T-cell (primary cell): ENCODE measurements around the gene ZNF606. TPM values are rescaled to one million over a fixed set of nuclear protein-coding genes. Genes with fewer than 3 reads are reported as not detected.
A peak's percentile ranks its signal among the peaks of the same experiment; 100 is the strongest.

Experiments
- ATAC-seq, 4 experiments: fragments of 200-7000 bp in 3 of 4; fragments of 150-1000 bp in 1 of 4; cut with Tn5 transposase; replicated peaks in 1 of 4; 1 replicate in 3 of 4; 2 replicates in 1 of 4; pipeline ENCODE4 v1.10.0; 2021; ENCODE audit warnings: moderate library complexity in 3 of 4, mild to moderate bottlenecking in 2 of 4, moderate number of reproducible peaks in 1 of 4
- CTCF ChIA-PET, 2 donors: fragments of 300-600 bp; sonication (Branson Sonifier 250); formaldehyde crosslinking; loops; one replicate each; lab custom pipeline; 2022; ENCODE audit warnings: antibody characterized with exemption in 2 of 2; lab: Charles Lee
- POLR2A ChIA-PET, 2 donors: fragments of 300-600 bp; sonication (Branson Sonifier 250); formaldehyde crosslinking; loops; one replicate each; lab custom pipeline; 2022; ENCODE audit warnings: antibody characterized with exemption in 2 of 2; lab: Charles Lee
- DNase-seq, 35 experiments: peaks; one replicate each; pipeline versions ENCODE4 v3.0.0 to v3.0.0-alpha.2; 2013 to 2023
- H3K27ac ChIP-seq: one replicate; pipeline ENCODE4 v1.5.1; 2013; ENCODE audit warnings: low read length
- H3K27me3 ChIP-seq, 2 experiments: replicated peaks in 1 of 2; 1 replicate in 1 of 2; 2 replicates in 1 of 2; pipeline versions ENCODE4 v1.6.1 to v1.7.0; 2013; ENCODE audit warnings: low read length in 1 of 2, mixed read lengths in 1 of 2; ENCODE audit not compliant: control insufficient read depth in 2 of 2, insufficient read depth in 2 of 2; ENCODE audit errors: extremely low read depth in 1 of 2
- H3K36me3 ChIP-seq, 2 donors: 1 replicate in 1 of 2; 2 replicates in 1 of 2; pipeline versions ENCODE4 v1.6.1 to v1.7.0; 2013; ENCODE audit warnings: low read length in 1 of 2; ENCODE audit not compliant: control insufficient read depth in 2 of 2, insufficient read depth in 1 of 2; ENCODE audit errors: extremely low read depth in 1 of 2
- H3K4me1 ChIP-seq, 2 experiments: 1 replicate in 1 of 2; 2 replicates in 1 of 2; pipeline versions ENCODE4 v1.6.1 to v1.7.0; 2013; ENCODE audit warnings: low read length in 2 of 2, mixed read lengths in 1 of 2; ENCODE audit not compliant: insufficient read depth in 2 of 2, control insufficient read depth in 1 of 2; ENCODE audit errors: extremely low read depth in 1 of 2
- H3K4me3 ChIP-seq, 2 donors: 1 replicate in 1 of 2; 2 replicates in 1 of 2; pipeline versions ENCODE4 v1.5.1 to v1.7.0; 2013; ENCODE audit warnings: mild to moderate bottlenecking in 2 of 2, low read length in 1 of 2, moderate library complexity in 1 of 2; ENCODE audit not compliant: control insufficient read depth in 1 of 2; ENCODE audit errors: extremely low read depth in 1 of 2
- H3K9me3 ChIP-seq: 2 replicates; pipeline ENCODE4 v1.7.0; 2013
- H3K27ac Mint-ChIP-seq, 2 donors: one replicate each; pipeline ENCODE4 v1.8.0; 2020 to 2021; ENCODE audit warnings: mild to moderate bottlenecking in 2 of 2, mixed read lengths in 2 of 2
- H3K27me3 Mint-ChIP-seq, 2 donors: one replicate each; pipeline ENCODE4 v1.8.0; 2021 to 2022; ENCODE audit warnings: mixed read lengths in 2 of 2
- H3K36me3 Mint-ChIP-seq: one replicate; pipeline ENCODE4 v1.8.0; 2021; ENCODE audit warnings: mixed read lengths
- H3K4me1 Mint-ChIP-seq, 3 donors: one replicate each; pipeline ENCODE4 v1.8.0; 2020 to 2022; ENCODE audit warnings: mixed read lengths in 3 of 3, mild to moderate bottlenecking in 1 of 3
- H3K4me3 Mint-ChIP-seq, 3 donors: one replicate each; pipeline ENCODE4 v1.8.0; 2020 to 2022; ENCODE audit warnings: mild to moderate bottlenecking in 3 of 3, mixed read lengths in 3 of 3, moderate library complexity in 3 of 3
- H3K9me3 Mint-ChIP-seq, 3 donors: one replicate each; pipeline ENCODE4 v1.8.0; 2020 to 2022; ENCODE audit warnings: mixed read lengths in 3 of 3
- WGBS: methylation state at CpG from one replicate; pipeline ENCODE4 v1.1.5; 2013; ENCODE audit warnings: missing lambda C conversion rate; ENCODE audit not compliant: insufficient coverage; 5-methylcytosine and 5-hydroxymethylcytosine counted together
- total RNA-seq, 35 experiments: library from RNA in 6 of 35; stranded (reverse) in 6 of 35; fragments of 120-200 nt in 1 of 35; gene quantifications; one replicate each; pipeline versions ENCODE4 v1.2.1 to v1.2.4 and lab custom pipeline; 2013 to 2026

The ZNF606 gene
- total RNA-seq, 5 donors from 2014 or later (not counting 1 experiment from before 2014, with no cell fraction given), result 8.2 to 40.5 (median 26.4) TPM

- peaks cover 19 to 27% (median 22%) of the 10 kb centered on the region in 3 donors for H3K4me1 Mint-ChIP-seq
- ChIA-PET POLR2A (no interaction called here), CTCF (no interaction called here)
- H3K4me3 Mint-ChIP-seq, result peak overlapping the region; percentile 92 to 96 (median 93)
- H3K36me3 Mint-ChIP-seq, result peaks cover 52% of the 10 kb centered on the region
- peak overlapping the region; percentile 1 to 87 for H3K27ac Mint-ChIP-seq
- Histone ChIP-seq H3K9me3 (peaks cover 8% of the 10 kb centered on the region), H3K27me3 (peaks cover 0 to 7% of the 10 kb centered on the region in 2 experiments), H3K4me3 (peak overlapping the region; percentile 78 to 82), H3K36me3 (peaks cover 22 to 23% of the 10 kb centered on the region in 2 donors), H3K27ac (peak overlapping the region; percentile 81), H3K4me1 (peaks cover 4 to 24% of the 10 kb centered on the region in 2 experiments)
- H3K27me3 Mint-ChIP-seq, result no peaks in the 10 kb centered on the region
- ATAC-seq (no peak), DNase-seq (peak in 5 of 35 experiments; percentile 0 to 17 (median 1))
- H3K9me3 Mint-ChIP-seq, result peaks cover 27 to 50% (median 49%) of the 10 kb centered on the region in 3 donors
- 3% methylated on average over 14 of the region's 18 CpGs for WGBS
Measured at GRCh38 chr19:57947088-57947418, 55.6 kb downstream of the ZNF606 start.

GRCh38 chr19:57946316-57946715 is 56.3 kb downstream of the ZNF606 start:
- ATAC-seq, result no peak
- peaks cover 26 to 31% of the 10 kb centered on the region in 2 donors for H3K36me3 ChIP-seq
- peaks cover 58% of the 10 kb centered on the region for H3K36me3 Mint-ChIP-seq
- peak overlapping the region; percentile 81 for H3K27ac ChIP-seq
- H3K4me1 Mint-ChIP-seq, result peaks cover 19 to 27% (median 22%) of the 10 kb centered on the region in 3 donors
- H3K27me3 Mint-ChIP-seq, result no peaks in the 10 kb centered on the region
- H3K9me3 Mint-ChIP-seq, result peaks cover 33 to 55% (median 53%) of the 10 kb centered on the region in 3 donors
- ChIA-PET POLR2A (no interaction called here), CTCF (no interaction called here)
- H3K9me3 ChIP-seq, result peaks cover 15% of the 10 kb centered on the region
- H3K27ac Mint-ChIP-seq, result peak overlapping the region; percentile 1 to 62
- peak overlapping the region; percentile 92 to 96 (median 93) for H3K4me3 Mint-ChIP-seq
- WGBS, result 52% methylated on average over 2 of the region's 2 CpGs
- peak overlapping the region in 1 of 2 donors; percentile 78 for H3K4me3 ChIP-seq
- peaks cover 0 to 7% of the 10 kb centered on the region in 2 experiments for H3K27me3 ChIP-seq
- peaks cover 4 to 24% of the 10 kb centered on the region in 2 experiments for H3K4me1 ChIP-seq
- DNase-seq, result no peak

- peaks cover 11 to 17% (median 12%) of the 10 kb centered on the region in 3 donors for H3K4me1 Mint-ChIP-seq
- peak overlapping the region in 1 of 2 donors; percentile 17 for H3K4me3 ChIP-seq
- no peak for ATAC-seq
- H3K4me3 Mint-ChIP-seq, result no peak overlapping the region
- no peak for DNase-seq
- peaks cover 20% of the 10 kb centered on the region for H3K9me3 ChIP-seq
- POLR2A ChIA-PET, result no interaction called here
- H3K36me3 Mint-ChIP-seq, result peaks cover 86% of the 10 kb centered on the region
- peaks cover 0 to 8% of the 10 kb centered on the region in 2 experiments for H3K4me1 ChIP-seq
- no CpG with 5 or more reads among the region's 3 CpGs for WGBS
- peaks cover 29 to 38% of the 10 kb centered on the region in 2 donors for H3K36me3 ChIP-seq
- H3K9me3 Mint-ChIP-seq, result peaks cover 33 to 70% (median 64%) of the 10 kb centered on the region in 3 donors
- no peaks in the 10 kb centered on the region for H3K27me3 Mint-ChIP-seq
- no peak overlapping the region for H3K27ac ChIP-seq
- H3K27me3 ChIP-seq, result no peaks in the 10 kb centered on the region
- no peak overlapping the region for H3K27ac Mint-ChIP-seq
- CTCF ChIA-PET, result no interaction called here
Measured at GRCh38 chr19:57941593-57941992, 61.0 kb downstream of the ZNF606 start.

- Mint-ChIP-seq H3K9me3 (peaks cover 12 to 50% (median 36%) of the 10 kb centered on the region in 3 donors), H3K36me3 (peaks cover 59% of the 10 kb centered on the region), H3K4me1 (peaks cover 8 to 11% (median 8%) of the 10 kb centered on the region in 3 donors), H3K27ac (no peak overlapping the region), H3K4me3 (peak overlapping the region in 1 of 3 donors; percentile 90), H3K27me3 (no peaks in the 10 kb centered on the region)
- ChIA-PET CTCF (interaction anchor here in 1 of 2 donors (1.0 to 1.9 kb wide), 2 partner anchors 19 to 254 kb away, joined by 3 to 6 read pairs; partner anchors contain the start of genes ZNF417 and ZNF551), POLR2A (interaction anchor here in 1 of 2 donors (1.1 kb wide), 1 partner anchor 635 kb away, joined by 8 read pairs; no protein-coding TSS in a partner anchor)
- H3K27ac ChIP-seq, result no peak overlapping the region
- H3K9me3 ChIP-seq, result peaks cover 6% of the 10 kb centered on the region
- no peak overlapping the region for H3K4me3 ChIP-seq
- ATAC-seq (no peak), DNase-seq (no peak)
- peaks cover 1 to 6% of the 10 kb centered on the region in 2 donors for H3K36me3 ChIP-seq
- WGBS, result 92% methylated on average over 7 of the region's 12 CpGs
- H3K27me3 ChIP-seq, result peaks cover 0 to 7% of the 10 kb centered on the region in 2 experiments
- H3K4me1 ChIP-seq, result no peaks in the 10 kb centered on the region
Measured at GRCh38 chr19:57935731-57936130, 66.9 kb downstream of the ZNF606 start.

GRCh38 chr19:57934820-57935665 is 67.6 kb downstream of the ZNF606 start, which contains the start of gene ZNF418:
TSS of gene ZNF418 (minus strand) at chr19:57935402. CDS start at chr19:57933822, 1,580 bp downstream.
- POLR2A ChIA-PET, result interaction anchor here (0.6 to 1.1 kb wide), 2 partner anchors 41 to 634 kb away, joined by 8 to 9 read pairs; no protein-coding TSS in a partner anchor
- DNase-seq (peak in 31 of 35 experiments; percentile 6 to 64 (median 28)), ATAC-seq (peak; percentile 80 to 99 (median 88))
- Mint-ChIP-seq H3K36me3 (peaks cover 58% of the 10 kb centered on the region), H3K9me3 (peaks cover 12 to 52% (median 38%) of the 10 kb centered on the region in 3 donors), H3K27ac (peak within 1 kb of the TSS; percentile 66 to 83), H3K4me1 (peaks cover 8 to 11% (median 8%) of the 10 kb centered on the region in 3 donors), H3K4me3 (peak within 1 kb of the TSS; percentile 82 to 90 (median 88)), H3K27me3 (no peaks in the 10 kb centered on the region)
- Histone ChIP-seq H3K27me3 (peaks cover 0 to 7% of the 10 kb centered on the region in 2 experiments), H3K9me3 (peaks cover 5% of the 10 kb centered on the region), H3K27ac (peak within 1 kb of the TSS; percentile 21), H3K4me1 (no peaks in the 10 kb centered on the region), H3K36me3 (peaks cover 0 to 6% of the 10 kb centered on the region in 2 donors), H3K4me3 (peak within 1 kb of the TSS; percentile 48 to 58)
- 12% methylated on average over 41 of the region's 54 CpGs for WGBS
- CTCF ChIA-PET, result interaction anchor here in 1 of 2 donors (1.0 to 1.9 kb wide), 2 partner anchors 18 to 253 kb away, joined by 3 to 6 read pairs; partner anchors contain the start of genes ZNF417 and ZNF551

- ChIA-PET CTCF (no interaction called here), POLR2A (no interaction called here)
- Histone ChIP-seq H3K4me3 (no peak overlapping the region), H3K27ac (no peak overlapping the region), H3K36me3 (peaks cover 0 to 3% of the 10 kb centered on the region in 2 donors), H3K9me3 (peaks cover 21% of the 10 kb centered on the region), H3K27me3 (no peaks in the 10 kb centered on the region), H3K4me1 (no peaks in the 10 kb centered on the region)
- Mint-ChIP-seq H3K36me3 (peaks cover 40% of the 10 kb centered on the region), H3K27ac (no peak overlapping the region), H3K27me3 (no peaks in the 10 kb centered on the region), H3K4me1 (no peaks in the 10 kb centered on the region), H3K9me3 (peaks cover 9 to 52% (median 39%) of the 10 kb centered on the region in 3 donors), H3K4me3 (no peak overlapping the region)
- ATAC-seq (no peak), DNase-seq (no peak)
- WGBS, result 90% methylated on average over 4 of the region's 4 CpGs
Measured at GRCh38 chr19:57927587-57927986, 75.0 kb downstream of the ZNF606 start.
